DND-41 (cell line): ENCODE data around the gene THY1.

Source experiments
- ATAC-seq: fragments of 200-7000 bp; cut with Tn5 transposase; 3 replicates; pipeline ENCODE4 v1.9.1; 2021; ENCODE audit warnings: low read depth; ENCODE audit not compliant: insufficient read depth
- DNase-seq: peaks from one replicate; pipeline ENCODE4 v3.0.0-alpha.2; 2020
- H2AFZ ChIP-seq: 2 replicates; pipeline ENCODE4 v1.6.0; 2012; ENCODE audit warnings: low read depth, low read length
- H3K27ac ChIP-seq: 2 replicates; pipeline ENCODE4 v1.5.1; 2012; ENCODE audit warnings: low read length, inconsistent platforms
- H3K27me3 ChIP-seq: fragments of 200-600 bp; sonication (generic); 2 replicates; pipeline ENCODE4 v1.6.0; 2012; ENCODE audit warnings: low read length, mild to moderate bottlenecking, inconsistent platforms; ENCODE audit not compliant: insufficient read depth, poor library complexity
- H3K36me3 ChIP-seq: 2 replicates; pipeline ENCODE4 v1.5.1; 2012; ENCODE audit warnings: low read length, inconsistent platforms; ENCODE audit not compliant: insufficient read depth
- H3K4me1 ChIP-seq: 2 replicates; pipeline ENCODE4 v1.5.1; 2012; ENCODE audit warnings: mild to moderate bottlenecking, low read length; ENCODE audit not compliant: insufficient read depth
- H3K4me2 ChIP-seq: 2 replicates; pipeline ENCODE4 v1.6.0; 2012; ENCODE audit warnings: mild to moderate bottlenecking, moderate library complexity, low read length, inconsistent platforms; ENCODE audit not compliant: insufficient read depth
- H3K4me3 ChIP-seq, 2 experiments: fragments of 200-600 bp in 1 of 2; shearing (Covaris generic) in 1 of 2; 2 replicates each; pipeline ENCODE4 v1.5.1; 2012 to 2016; ENCODE audit warnings: inconsistent platforms in 2 of 2, low read length in 2 of 2, mild to moderate bottlenecking in 2 of 2, low read depth in 1 of 2, moderate library complexity in 1 of 2
- H3K79me2 ChIP-seq: 2 replicates; pipeline ENCODE4 v1.6.0; 2012; ENCODE audit warnings: low read length, inconsistent platforms; ENCODE audit not compliant: insufficient read depth
- H3K9ac ChIP-seq: 2 replicates; pipeline ENCODE4 v1.6.0; 2012; ENCODE audit warnings: low read depth, mild to moderate bottlenecking, inconsistent platforms, low read length, moderate library complexity
- H3K9me3 ChIP-seq: 2 replicates; pipeline ENCODE4 v1.5.1; 2012; ENCODE audit warnings: low read length, moderate library complexity, mild to moderate bottlenecking, inconsistent platforms; ENCODE audit not compliant: insufficient read depth, severe bottlenecking
- H4K20me1 ChIP-seq: 2 replicates; pipeline ENCODE4 v1.6.0; 2012; ENCODE audit warnings: low read length; ENCODE audit not compliant: insufficient read depth
- EZH2 ChIP-seq: IDR thresholded peaks from 3 replicates; pipeline ENCODE4 v1.6.1; 2012; ENCODE audit warnings: borderline replicate concordance, low read depth, mild to moderate bottlenecking, moderate library complexity, low read length, inconsistent platforms; ENCODE audit not compliant: severe bottlenecking
- TF ChIP-seq, protein P1 (sequence below): IDR thresholded peaks from 2 replicates; pipeline ENCODE4 v1.5.1; 2012; ENCODE audit warnings: borderline replicate concordance, low read length, moderate library complexity, mild to moderate bottlenecking; ENCODE audit not compliant: poor library complexity, severe bottlenecking; ENCODE audit errors: extremely low read depth

THY1 gene

DNA sequence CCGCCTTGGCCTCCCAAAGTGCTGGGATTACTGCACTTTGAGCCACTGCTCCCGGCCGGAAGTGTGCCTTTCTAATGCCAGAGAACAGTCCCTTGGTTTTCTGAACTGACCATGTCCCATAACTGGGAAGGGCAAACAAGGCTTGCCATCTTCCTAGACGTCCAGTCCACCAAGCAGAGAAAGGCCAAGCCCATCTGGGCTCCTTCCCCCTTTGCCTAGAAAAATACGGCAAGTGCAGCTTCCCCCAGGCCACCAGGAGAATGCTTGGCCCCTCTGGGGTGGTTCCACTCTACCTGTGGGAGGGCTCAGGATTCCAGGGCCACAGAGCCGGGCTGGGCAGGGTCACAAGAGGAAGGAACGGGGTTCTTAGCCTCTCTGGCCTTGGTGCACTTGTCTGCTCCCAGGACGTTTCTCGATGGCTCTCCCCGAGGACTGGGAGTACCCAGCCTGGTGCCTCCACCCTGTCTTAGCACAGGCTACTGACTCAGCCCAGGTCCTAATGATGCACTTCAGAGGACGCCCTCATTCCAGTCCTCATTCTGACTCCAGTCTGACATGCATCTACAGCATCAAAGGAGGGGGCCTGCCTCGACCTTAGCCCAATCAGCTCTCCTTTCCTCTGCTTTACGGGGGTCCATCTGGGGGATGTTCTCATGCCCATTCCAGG lies 42.7 kb downstream of the THY1 start:
- Histone ChIP-seq H3K36me3 (no peaks in the 10 kb centered on the region), H3K27ac (no peak overlapping the region), H3K4me3 (no peak overlapping the region), H4K20me1 (no peaks in the 10 kb centered on the region), H3K4me1 (peaks cover 19% of the 10 kb centered on the region), H3K27me3 (peaks cover 19% of the 10 kb centered on the region), H3K4me2 (peak overlapping the region; percentile 88; the same call in 1 of the 2 replicates), H3K9ac (no peak overlapping the region), H3K9me3 (no peaks in the 10 kb centered on the region), H2AFZ (no peak overlapping the region), H3K79me2 (no peaks in the 10 kb centered on the region)
- TF ChIP-seq, protein P1, sequence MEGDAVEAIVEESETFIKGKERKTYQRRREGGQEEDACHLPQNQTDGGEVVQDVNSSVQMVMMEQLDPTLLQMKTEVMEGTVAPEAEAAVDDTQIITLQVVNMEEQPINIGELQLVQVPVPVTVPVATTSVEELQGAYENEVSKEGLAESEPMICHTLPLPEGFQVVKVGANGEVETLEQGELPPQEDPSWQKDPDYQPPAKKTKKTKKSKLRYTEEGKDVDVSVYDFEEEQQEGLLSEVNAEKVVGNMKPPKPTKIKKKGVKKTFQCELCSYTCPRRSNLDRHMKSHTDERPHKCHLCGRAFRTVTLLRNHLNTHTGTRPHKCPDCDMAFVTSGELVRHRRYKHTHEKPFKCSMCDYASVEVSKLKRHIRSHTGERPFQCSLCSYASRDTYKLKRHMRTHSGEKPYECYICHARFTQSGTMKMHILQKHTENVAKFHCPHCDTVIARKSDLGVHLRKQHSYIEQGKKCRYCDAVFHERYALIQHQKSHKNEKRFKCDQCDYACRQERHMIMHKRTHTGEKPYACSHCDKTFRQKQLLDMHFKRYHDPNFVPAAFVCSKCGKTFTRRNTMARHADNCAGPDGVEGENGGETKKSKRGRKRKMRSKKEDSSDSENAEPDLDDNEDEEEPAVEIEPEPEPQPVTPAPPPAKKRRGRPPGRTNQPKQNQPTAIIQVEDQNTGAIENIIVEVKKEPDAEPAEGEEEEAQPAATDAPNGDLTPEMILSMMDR: no peak
- no peak for TF ChIP-seq EZH2
- no peak for DNase-seq
- ATAC-seq: no peak

DNA sequence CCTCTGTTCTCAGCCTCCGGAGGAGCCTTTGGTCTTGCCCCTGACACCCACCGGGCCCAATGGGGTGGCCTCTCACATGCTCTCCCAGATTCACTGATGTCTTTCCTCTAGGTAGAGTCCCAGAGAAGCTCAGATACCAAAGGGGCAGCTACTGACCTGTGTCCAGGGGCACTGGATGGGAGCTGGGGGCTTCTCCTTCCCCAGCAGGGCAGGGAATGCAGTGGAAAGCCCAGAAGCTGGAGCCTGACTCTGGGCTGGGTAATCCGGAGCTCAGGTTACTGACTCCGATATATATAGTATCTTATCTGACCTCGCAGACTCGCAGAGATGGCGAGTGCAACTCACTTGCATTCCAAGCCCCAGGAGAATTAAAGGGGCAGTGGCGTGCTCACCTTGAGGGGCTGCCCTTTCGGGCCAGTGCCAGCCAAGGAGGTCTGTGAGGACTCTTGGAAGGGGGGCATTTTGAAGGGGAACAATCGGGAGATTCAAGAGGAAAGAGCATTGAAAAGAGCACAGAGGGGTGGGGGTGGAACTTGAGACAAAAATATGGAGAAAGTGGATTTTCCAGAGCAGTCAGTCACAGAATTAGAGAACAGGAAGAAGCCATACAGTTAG lies 44.0 kb downstream of the THY1 start:
- DNase-seq (no peak), ATAC-seq (no peak)
- H3K36me3 ChIP-seq: no peaks in the 10 kb centered on the region
- H3K9ac ChIP-seq: no peak overlapping the region
- TF ChIP-seq, protein P1: no peak
- no peak for TF ChIP-seq EZH2
- no peak overlapping the region for H2AFZ ChIP-seq
- H3K4me2 ChIP-seq: no peak overlapping the region
- no peaks in the 10 kb centered on the region for H4K20me1 ChIP-seq
- H3K4me1 ChIP-seq: peaks cover 19% of the 10 kb centered on the region
- H3K27me3 ChIP-seq: peaks cover 19% of the 10 kb centered on the region
- no peaks in the 10 kb centered on the region for H3K79me2 ChIP-seq
- H3K27ac ChIP-seq: no peak overlapping the region
- no peak overlapping the region for H3K4me3 ChIP-seq
- no peaks in the 10 kb centered on the region for H3K9me3 ChIP-seq

DNA sequence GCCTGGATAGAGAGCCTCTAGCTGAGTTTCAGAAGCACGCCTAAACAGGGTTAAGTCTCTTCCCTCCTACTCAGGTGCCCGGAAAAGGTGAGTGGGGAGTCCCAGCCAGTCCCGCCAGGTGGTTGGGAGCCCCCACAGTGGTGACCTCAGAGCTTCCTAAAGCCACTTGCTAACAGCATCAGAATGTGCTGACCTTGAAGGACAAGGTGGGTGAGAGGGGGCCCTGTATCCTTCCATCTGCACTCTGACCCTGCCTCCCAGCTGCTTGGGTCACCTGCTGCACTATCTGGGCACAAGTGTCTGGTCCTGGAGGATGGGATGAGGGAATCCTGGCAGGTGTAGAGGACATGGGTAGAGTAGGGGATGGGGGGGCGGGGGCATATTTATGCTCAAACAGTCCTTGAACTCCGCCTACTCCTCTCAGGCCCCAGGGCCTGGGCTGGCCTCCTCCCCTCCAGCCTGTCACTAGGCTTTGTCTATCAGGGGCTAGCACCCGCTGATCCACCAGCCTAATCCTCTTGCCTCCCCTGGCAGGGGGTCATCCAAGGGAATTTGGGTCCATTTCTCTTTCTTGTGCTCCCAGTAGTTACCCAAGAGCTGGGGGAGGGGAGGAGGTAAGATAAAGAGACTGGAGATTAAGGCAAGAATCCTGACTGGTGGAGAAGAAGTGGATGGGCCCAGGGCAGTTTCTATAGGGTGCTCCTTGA lies 44.9 kb downstream of the THY1 start:
- Histone ChIP-seq H4K20me1 (no peaks in the 10 kb centered on the region), H3K4me2 (no peak overlapping the region), H2AFZ (no peak overlapping the region), H3K4me1 (peaks cover 19% of the 10 kb centered on the region), H3K9ac (no peak overlapping the region), H3K27ac (no peak overlapping the region), H3K36me3 (no peaks in the 10 kb centered on the region), H3K27me3 (peaks cover 19% of the 10 kb centered on the region), H3K79me2 (no peaks in the 10 kb centered on the region), H3K4me3 (no peak overlapping the region), H3K9me3 (no peaks in the 10 kb centered on the region)
- DNase-seq: no peak
- TF ChIP-seq, protein P1: no peak
- TF ChIP-seq EZH2: no peak
- no peak for ATAC-seq
